ENCODE measurements around the gene RBP7.

RBP7 gene

DNA sequence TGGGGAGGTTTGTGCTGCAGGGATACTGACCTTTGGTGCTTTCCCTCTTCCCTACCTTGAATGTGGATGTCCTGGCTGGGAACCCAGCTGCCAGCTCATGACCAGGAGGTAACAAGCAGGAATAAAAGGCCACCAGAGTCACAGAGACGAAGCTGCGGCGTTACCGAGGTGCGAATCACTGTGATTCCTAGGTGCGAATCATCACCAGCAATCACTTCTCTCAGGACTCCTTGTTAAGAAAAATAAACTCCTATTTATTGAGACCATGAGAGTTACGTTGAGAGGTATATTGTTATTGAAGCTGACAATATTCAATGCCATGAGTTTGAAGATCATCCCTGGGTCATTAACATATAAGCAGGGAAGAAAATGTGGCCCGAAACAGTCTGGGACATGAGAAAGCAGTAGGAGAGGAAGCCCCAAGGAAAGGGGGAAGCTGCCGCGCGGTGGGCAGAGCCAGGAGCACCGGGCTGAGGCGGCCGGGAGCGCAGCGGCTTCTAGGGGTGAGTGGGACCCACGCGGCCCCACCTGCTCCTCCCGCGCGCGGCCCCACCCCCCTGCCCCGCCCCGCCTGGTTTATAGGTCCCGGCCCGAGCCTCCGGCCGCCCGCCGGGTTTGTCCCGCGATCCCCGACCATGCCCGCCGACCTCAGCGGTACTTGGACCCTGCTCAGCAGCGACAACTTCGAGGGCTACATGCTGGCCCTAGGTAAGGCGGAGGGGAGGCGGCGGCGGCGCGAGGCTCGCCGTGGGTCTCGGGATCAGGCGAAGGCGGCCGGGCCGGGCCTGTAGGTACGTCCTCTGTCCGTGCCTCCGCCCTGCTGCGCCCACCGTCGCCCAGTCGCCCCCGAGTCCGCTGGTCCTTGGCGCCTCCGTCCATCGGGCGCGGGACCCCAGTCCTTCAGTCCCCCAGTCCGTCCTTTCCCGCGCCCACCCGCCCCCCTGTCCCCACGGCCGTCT is at the start of gene RBP7:
Gene RBP7 (plus strand): TSS at position 605 of the 959 bp plus-strand sequence. CDS start 31 bp downstream, at position 636.
- H3K4me1 ChIP-seq (ENCODE audit: control insufficient read depth, low read depth, low read length): no peaks in the 10 kb centered on the region
- H3K4me3 ChIP-seq (ENCODE audit: low read length): peak within 1 kb of the TSS; percentile 45

DNA sequence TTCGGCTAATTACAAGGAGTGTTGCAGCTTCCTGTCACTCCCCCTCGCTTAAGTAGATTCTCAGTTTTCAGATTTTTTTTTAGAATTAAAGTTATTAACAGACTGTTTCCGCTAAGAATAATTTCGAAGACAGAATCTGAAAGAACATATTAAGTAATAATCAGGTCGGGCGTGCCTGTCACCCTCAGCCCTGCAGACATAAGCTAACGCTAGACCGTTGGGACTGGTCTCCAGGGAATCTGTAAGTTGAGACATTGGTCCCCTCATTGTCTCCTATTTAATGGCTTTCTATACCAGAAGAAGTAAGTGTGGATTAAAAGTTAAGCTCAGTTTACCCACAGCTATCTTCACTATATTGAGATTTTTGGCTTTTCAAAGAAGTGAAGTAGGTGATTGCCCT is 39.3 kb upstream of the RBP7 start:
- Histone ChIP-seq H3K27me3 (ENCODE audit: control insufficient read depth, insufficient read depth, low read length) (no peaks in the 10 kb centered on the region), H3K9me3 (ENCODE audit: control insufficient read depth, low read depth, low read length) (no peaks in the 10 kb centered on the region), H3K4me1 (ENCODE audit: control insufficient read depth, low read depth, low read length) (peaks cover 10% of the 10 kb centered on the region), H3K27ac (ENCODE audit: low read length) (no peak overlapping the region), H3K36me3 (ENCODE audit: control insufficient read depth, low read depth, low read length) (no peaks in the 10 kb centered on the region), H3K9ac (ENCODE audit: low read length) (no peak overlapping the region), H3K4me3 (ENCODE audit: low read length) (no peak overlapping the region)

More for the DNA sequence above, at the start of gene RBP7:
- Histone ChIP-seq H3K27ac (ENCODE audit: low read length) (no peak within 1 kb of the TSS), H3K36me3 (ENCODE audit: control insufficient read depth, low read depth, low read length) (no peaks in the 10 kb centered on the region), H3K9ac (ENCODE audit: low read length) (no peak within 1 kb of the TSS), H3K9me3 (ENCODE audit: control insufficient read depth, low read depth, low read length) (no peaks in the 10 kb centered on the region), H3K27me3 (ENCODE audit: control insufficient read depth, insufficient read depth, low read length) (peaks cover 41% of the 10 kb centered on the region)

- Histone ChIP-seq H3K4me3 (ENCODE audit: low read length) (no peak overlapping the region), H3K36me3 (ENCODE audit: control insufficient read depth, low read depth, low read length) (no peaks in the 10 kb centered on the region), H3K9me3 (ENCODE audit: control insufficient read depth, low read depth, low read length) (no peaks in the 10 kb centered on the region), H3K27me3 (ENCODE audit: control insufficient read depth, insufficient read depth, low read length) (no peaks in the 10 kb centered on the region), H3K9ac (ENCODE audit: low read length) (no peak overlapping the region), H3K4me1 (ENCODE audit: control insufficient read depth, low read depth, low read length) (peaks cover 10% of the 10 kb centered on the region), H3K27ac (ENCODE audit: low read length) (no peak overlapping the region)
Measured at GRCh38 chr1:9960011-9960410, 37.0 kb upstream of the RBP7 start.

- Histone ChIP-seq H3K36me3 (ENCODE audit: control insufficient read depth, low read depth, low read length) (no peaks in the 10 kb centered on the region), H3K9ac (ENCODE audit: low read length) (peak overlapping the region; percentile 3), H3K9me3 (ENCODE audit: control insufficient read depth, low read depth, low read length) (no peaks in the 10 kb centered on the region), H3K4me1 (ENCODE audit: control insufficient read depth, low read depth, low read length) (peaks cover 10% of the 10 kb centered on the region), H3K4me3 (ENCODE audit: low read length) (no peak overlapping the region), H3K27me3 (ENCODE audit: control insufficient read depth, insufficient read depth, low read length) (no peaks in the 10 kb centered on the region), H3K27ac (ENCODE audit: low read length) (no peak overlapping the region)
Measured at GRCh38 chr1:9960706-9961562, 36.1 kb upstream of the RBP7 start.

GRCh38 chr1:9984253-9984652 is 12.8 kb upstream of the RBP7 start:
- Histone ChIP-seq H3K36me3 (ENCODE audit: control insufficient read depth, low read depth, low read length) (no peaks in the 10 kb centered on the region), H3K27me3 (ENCODE audit: control insufficient read depth, insufficient read depth, low read length) (no peaks in the 10 kb centered on the region), H3K9me3 (ENCODE audit: control insufficient read depth, low read depth, low read length) (no peaks in the 10 kb centered on the region), H3K4me3 (ENCODE audit: low read length) (no peak overlapping the region), H3K27ac (ENCODE audit: low read length) (no peak overlapping the region), H3K9ac (ENCODE audit: low read length) (no peak overlapping the region), H3K4me1 (ENCODE audit: control insufficient read depth, low read depth, low read length) (no peaks in the 10 kb centered on the region)

- no peaks in the 10 kb centered on the region for H3K27me3 ChIP-seq (ENCODE audit: control insufficient read depth, insufficient read depth, low read length)
- H3K4me1 ChIP-seq (ENCODE audit: control insufficient read depth, low read depth, low read length): no peaks in the 10 kb centered on the region
- no peak overlapping the region for H3K27ac ChIP-seq (ENCODE audit: low read length)
- no peaks in the 10 kb centered on the region for H3K9me3 ChIP-seq (ENCODE audit: control insufficient read depth, low read depth, low read length)
- H3K36me3 ChIP-seq (ENCODE audit: control insufficient read depth, low read depth, low read length): no peaks in the 10 kb centered on the region
- H3K4me3 ChIP-seq (ENCODE audit: low read length): no peak overlapping the region
- no peak overlapping the region for H3K9ac ChIP-seq (ENCODE audit: low read length)
Measured at GRCh38 chr1:9985001-9985400, 12.0 kb upstream of the RBP7 start.

DNA sequence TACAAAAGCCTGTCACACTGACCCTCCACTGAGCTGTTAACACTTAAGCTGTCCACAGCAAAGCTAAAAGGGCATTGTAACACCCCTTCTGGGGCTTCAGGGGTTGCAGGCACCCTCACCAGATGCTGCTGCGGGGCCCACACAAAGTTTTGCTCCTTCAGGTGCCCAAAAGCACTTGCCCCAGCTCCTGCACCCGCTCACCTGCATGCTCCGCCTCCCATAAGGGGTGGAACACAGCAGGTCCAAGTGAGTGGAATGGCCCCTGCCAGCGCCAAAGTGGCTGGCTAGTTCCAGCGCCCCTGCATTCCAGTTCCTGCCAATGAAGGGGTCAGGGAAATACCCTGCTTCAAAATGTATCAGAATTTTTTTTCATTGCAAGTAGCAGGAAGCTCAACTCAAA is 7.3 kb upstream of the RBP7 start:
- H3K27ac ChIP-seq (ENCODE audit: low read length): no peak overlapping the region
- no peaks in the 10 kb centered on the region for H3K4me1 ChIP-seq (ENCODE audit: control insufficient read depth, low read depth, low read length)
- H3K9ac ChIP-seq (ENCODE audit: low read length): no peak overlapping the region
- H3K27me3 ChIP-seq (ENCODE audit: control insufficient read depth, insufficient read depth, low read length): no peaks in the 10 kb centered on the region
- H3K36me3 ChIP-seq (ENCODE audit: control insufficient read depth, low read depth, low read length): no peaks in the 10 kb centered on the region
- no peak overlapping the region for H3K4me3 ChIP-seq (ENCODE audit: low read length)
- H3K9me3 ChIP-seq (ENCODE audit: control insufficient read depth, low read depth, low read length): no peaks in the 10 kb centered on the region

DNA sequence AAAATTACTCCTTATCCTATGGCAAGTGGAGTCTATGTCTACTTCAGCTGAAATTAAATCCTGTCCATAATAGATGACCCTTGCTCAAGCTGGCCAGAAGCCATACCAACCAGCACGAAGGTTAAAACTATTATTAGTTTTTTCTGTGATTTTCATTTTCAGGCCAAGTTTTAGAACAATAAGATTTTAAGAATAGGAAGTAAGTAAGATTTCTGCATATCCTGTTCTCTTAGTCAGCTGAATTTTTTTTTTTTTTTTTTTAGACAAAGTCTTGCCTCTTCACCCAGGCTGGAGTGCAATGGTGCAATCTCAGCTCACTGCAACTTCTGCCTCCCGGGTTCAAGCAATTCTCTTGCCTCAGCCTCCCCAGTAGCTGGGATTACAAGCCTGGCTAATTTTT is 6.1 kb upstream of the RBP7 start:
- Histone ChIP-seq H3K27me3 (ENCODE audit: control insufficient read depth, insufficient read depth, low read length) (peaks cover 4% of the 10 kb centered on the region), H3K4me3 (ENCODE audit: low read length) (no peak overlapping the region), H3K9me3 (ENCODE audit: control insufficient read depth, low read depth, low read length) (no peaks in the 10 kb centered on the region), H3K27ac (ENCODE audit: low read length) (no peak overlapping the region), H3K9ac (ENCODE audit: low read length) (no peak overlapping the region), H3K36me3 (ENCODE audit: control insufficient read depth, low read depth, low read length) (no peaks in the 10 kb centered on the region), H3K4me1 (ENCODE audit: control insufficient read depth, low read depth, low read length) (no peaks in the 10 kb centered on the region)

- Histone ChIP-seq H3K4me1 (ENCODE audit: control insufficient read depth, low read depth, low read length) (no peaks in the 10 kb centered on the region), H3K27me3 (ENCODE audit: control insufficient read depth, insufficient read depth, low read length) (peaks cover 24% of the 10 kb centered on the region), H3K27ac (ENCODE audit: low read length) (no peak overlapping the region), H3K36me3 (ENCODE audit: control insufficient read depth, low read depth, low read length) (no peaks in the 10 kb centered on the region), H3K9ac (ENCODE audit: low read length) (no peak overlapping the region), H3K4me3 (ENCODE audit: low read length) (no peak overlapping the region), H3K9me3 (ENCODE audit: control insufficient read depth, low read depth, low read length) (no peaks in the 10 kb centered on the region)
Measured at GRCh38 chr1:9992910-9993309, 4.1 kb upstream of the RBP7 start.

- Histone ChIP-seq H3K27me3 (ENCODE audit: control insufficient read depth, insufficient read depth, low read length) (peaks cover 31% of the 10 kb centered on the region), H3K36me3 (ENCODE audit: control insufficient read depth, low read depth, low read length) (no peaks in the 10 kb centered on the region), H3K4me3 (ENCODE audit: low read length) (no peak overlapping the region), H3K9me3 (ENCODE audit: control insufficient read depth, low read depth, low read length) (no peaks in the 10 kb centered on the region), H3K27ac (ENCODE audit: low read length) (no peak overlapping the region), H3K4me1 (ENCODE audit: control insufficient read depth, low read depth, low read length) (no peaks in the 10 kb centered on the region), H3K9ac (ENCODE audit: low read length) (no peak overlapping the region)
Measured at GRCh38 chr1:9993561-9994075, 3.4 kb upstream of the RBP7 start.

DNA sequence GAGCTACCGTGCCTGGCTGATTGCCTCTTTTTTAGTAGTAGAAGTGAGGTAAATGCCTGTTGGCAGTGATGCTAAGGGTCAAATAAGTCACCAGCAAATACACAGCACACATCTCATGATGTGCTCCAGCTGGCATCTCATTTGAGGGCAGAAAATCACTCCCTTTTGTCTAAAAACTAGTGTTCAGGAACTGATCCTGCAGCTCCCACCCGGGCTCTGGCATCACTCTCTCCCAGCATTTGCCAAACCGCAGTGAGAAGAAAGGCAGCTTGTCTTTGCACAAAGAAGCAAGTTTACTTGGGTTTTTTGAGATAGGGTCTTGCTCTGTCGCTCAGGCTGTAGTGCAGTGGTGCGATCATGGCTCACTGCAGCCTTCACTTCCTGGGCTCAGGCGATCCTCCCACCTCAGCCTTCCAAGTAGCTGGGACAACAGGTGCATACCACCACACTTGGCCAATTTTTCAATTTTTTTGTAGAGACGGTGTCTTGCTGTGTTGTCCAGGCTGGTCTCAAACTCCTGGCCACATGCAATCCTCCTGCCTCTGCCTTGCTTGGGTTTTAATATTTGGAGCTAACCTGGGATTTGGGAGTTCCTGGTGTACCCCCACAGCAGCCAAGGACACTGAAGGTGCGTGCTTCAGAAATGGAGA is 4.1 kb downstream of the RBP7 start:
- Histone ChIP-seq H3K9me3 (ENCODE audit: control insufficient read depth, low read depth, low read length) (no peaks in the 10 kb centered on the region), H3K27me3 (ENCODE audit: control insufficient read depth, insufficient read depth, low read length) (peaks cover 35% of the 10 kb centered on the region), H3K9ac (ENCODE audit: low read length) (no peak overlapping the region), H3K36me3 (ENCODE audit: control insufficient read depth, low read depth, low read length) (no peaks in the 10 kb centered on the region), H3K27ac (ENCODE audit: low read length) (no peak overlapping the region), H3K4me1 (ENCODE audit: control insufficient read depth, low read depth, low read length) (no peaks in the 10 kb centered on the region), H3K4me3 (ENCODE audit: low read length) (no peak overlapping the region)
